GM12865 (cell line): ENCODE data around the gene RPUSD1.

Experiments
- DNase-seq: peaks from one replicate; pipeline ENCODE4 v3.0.0; 2010; ENCODE audit warnings: low read depth
- H3K4me3 ChIP-seq: 2 replicates; pipeline ENCODE4 v1.5.1; 2011; ENCODE audit warnings: mild to moderate bottlenecking, low read depth, low read length, control low read depth
- CTCF ChIP-seq: IDR thresholded peaks from 2 replicates; pipeline ENCODE4 v1.5.1; 2011; ENCODE audit warnings: low read length, control low read depth, low read depth, inconsistent platforms; ENCODE audit not compliant: insufficient read depth; ENCODE audit errors: missing control alignments

Gene RPUSD1

DNA sequence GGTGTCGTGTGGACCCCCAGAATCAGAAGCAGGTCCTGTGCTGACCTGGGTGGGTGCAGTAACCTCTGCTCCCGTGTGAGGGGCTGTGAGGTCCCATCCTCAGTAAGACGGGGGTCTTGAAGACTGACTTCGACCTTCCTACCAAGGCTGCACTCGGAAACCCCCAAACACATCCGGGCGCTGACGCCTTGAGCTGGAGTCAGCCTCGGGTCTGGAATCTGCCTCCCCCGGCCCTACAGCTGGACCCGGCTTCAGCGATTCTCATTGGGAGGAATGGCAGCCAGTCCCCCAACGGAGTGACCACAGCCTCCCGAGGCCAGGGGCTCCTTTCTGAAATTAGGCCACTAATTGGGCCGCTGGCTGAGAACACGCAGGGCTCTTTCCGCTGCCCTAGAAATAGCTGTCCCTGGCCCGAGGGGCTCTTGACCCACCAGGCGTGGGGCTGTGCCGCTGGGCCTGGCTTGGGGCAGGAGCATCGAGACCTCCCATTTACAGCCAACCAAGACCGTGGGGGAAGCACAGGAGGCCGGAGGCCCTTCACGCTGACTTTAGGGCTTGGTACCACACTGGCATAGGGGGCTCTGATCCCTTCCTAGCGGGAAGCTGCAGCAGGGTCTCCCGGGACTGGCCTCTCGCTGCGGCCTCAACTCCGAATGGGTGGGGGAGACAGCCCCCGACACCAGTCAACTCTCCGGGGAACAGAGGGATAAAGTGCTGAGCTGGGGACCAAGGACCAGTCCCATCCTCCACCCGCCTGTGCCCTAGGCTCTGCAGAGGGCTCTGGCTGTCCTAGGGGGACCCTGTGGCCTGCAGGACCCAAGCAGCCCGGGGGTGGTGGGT, 15.0 kb upstream of the RPUSD1 start:
- no peak for DNase-seq
- no peak for TF ChIP-seq CTCF
- H3K4me3 ChIP-seq, result no peak overlapping the region

- TF ChIP-seq CTCF, result no peak
- no peak overlapping the region for H3K4me3 ChIP-seq
- no peak for DNase-seq
Observed at GRCh38 chr16:802461-802860, 14.3 kb upstream of the RPUSD1 start.

GRCh38 chr16:801584-802363, 13.6 kb upstream of the RPUSD1 start:
- no peak for TF ChIP-seq CTCF
- DNase-seq, result no peak
- no peak overlapping the region for H3K4me3 ChIP-seq

- no peak for TF ChIP-seq CTCF
- no peak for DNase-seq
Observed at GRCh38 chr16:800834-801511, 12.8 kb upstream of the RPUSD1 start.

GRCh38 chr16:799948-800833, 12.0 kb upstream of the RPUSD1 start, which contains the start of gene GNG13:
Gene GNG13, minus strand, starts transcription at chr16:800734. Its CDS starts 1,657 bp downstream, at chr16:799077.
- no peak within 1 kb of the TSS for H3K4me3 ChIP-seq
- no peak for TF ChIP-seq CTCF
- no peak for DNase-seq

More at GRCh38 chr16:800834-801511, 12.8 kb upstream of the RPUSD1 start:
- no peak overlapping the region for H3K4me3 ChIP-seq
